ENCODE data around the gene HPCA. TPM values are rescaled to one million over a fixed set of nuclear protein-coding genes. Genes with fewer than 3 reads are reported as not detected.

Gene HPCA
- total RNA-seq, 6 experiments from 2014 or later = not detected

GRCh38 chr1:32915766-32916706 lies 29.7 kb downstream of the HPCA start:
- H3K27ac ChIP-seq = no peak overlapping the region
- no peaks in the 10 kb centered on the region for H3K27me3 ChIP-seq
- no peak for ATAC-seq
- H3K9me3 ChIP-seq = no peaks in the 10 kb centered on the region
- no peak for TF ChIP-seq POLR2A (IDR thresholded peaks at IDR 0.05)
- no peak for TF ChIP-seq CTCF (IDR thresholded peaks at IDR 0.05)
- no peak for DNase-seq
- H3K4me3 ChIP-seq = no peak overlapping the region
- 87% methylated on average over 11 of the region's 12 CpGs for WGBS (ENCODE audit: insufficient coverage, low coverage, low lambda C conversion rate, missing lambda C conversion rate)
- H3K36me3 ChIP-seq = no peaks in the 10 kb centered on the region
- intact Hi-C loops (cut with DNase I) = no loop called here
- H3K4me1 ChIP-seq = peaks cover 0 to under 1% (median 0%) of the 10 kb centered on the region in 4 donors

GRCh38 chr1:32917521-32917920 lies 31.2 kb downstream of the HPCA start:
- Histone ChIP-seq H3K27me3 (no peaks in the 10 kb centered on the region), H3K9me3 (no peaks in the 10 kb centered on the region), H3K4me1 (peaks cover 0 to 4% (median 0%) of the 10 kb centered on the region in 4 donors), H3K27ac (no peak overlapping the region), H3K4me3 (no peak overlapping the region), H3K36me3 (no peaks in the 10 kb centered on the region)
- TF ChIP-seq POLR2A (IDR thresholded peaks at IDR 0.05) (no peak), CTCF (IDR thresholded peaks at IDR 0.05) (no peak)
- intact Hi-C loops (cut with DNase I) = no loop called here
- ATAC-seq = no peak
- DNase-seq = no peak
- 71% methylated on average over 5 of the region's 7 CpGs for WGBS (ENCODE audit: insufficient coverage, low coverage, low lambda C conversion rate, missing lambda C conversion rate)

- intact Hi-C loops (cut with DNase I) = no loop called here
- Histone ChIP-seq H3K27ac (no peak overlapping the region), H3K9me3 (no peaks in the 10 kb centered on the region), H3K4me1 (peaks cover 0 to 4% (median 0%) of the 10 kb centered on the region in 4 donors), H3K36me3 (no peaks in the 10 kb centered on the region), H3K4me3 (no peak overlapping the region), H3K27me3 (no peaks in the 10 kb centered on the region)
- no peak for TF ChIP-seq CTCF (IDR thresholded peaks at IDR 0.05)
- no peak for TF ChIP-seq POLR2A (IDR thresholded peaks at IDR 0.05)
- no peak for DNase-seq
- ATAC-seq = no peak
- no CpG with 5 or more reads among the region's 1 CpG for WGBS (ENCODE audit: insufficient coverage, low coverage, low lambda C conversion rate, missing lambda C conversion rate)
Observed at GRCh38 chr1:32918179-32918578, 31.9 kb downstream of the HPCA start.

GRCh38 chr1:32919811-32920733 lies 33.8 kb downstream of the HPCA start:
- Histone ChIP-seq H3K27ac (no peak overlapping the region), H3K4me1 (peaks cover 0 to 7% (median 0%) of the 10 kb centered on the region in 4 donors), H3K4me3 (no peak overlapping the region), H3K36me3 (no peaks in the 10 kb centered on the region), H3K9me3 (no peaks in the 10 kb centered on the region), H3K27me3 (no peaks in the 10 kb centered on the region)
- WGBS (ENCODE audit: insufficient coverage, low coverage, low lambda C conversion rate, missing lambda C conversion rate) = 78% methylated on average over 11 of the region's 11 CpGs
- ATAC-seq = peak in 1 of 4 donors; percentile 38
- intact Hi-C loops (cut with DNase I) = no loop called here
- no peak for TF ChIP-seq CTCF (IDR thresholded peaks at IDR 0.05)
- TF ChIP-seq POLR2A (IDR thresholded peaks at IDR 0.05) = no peak
- DNase-seq = no peak
